HTERT RPE-1 (cell line): ENCODE results near the gene KCNJ2.

ENCODE experiments used
- in situ Hi-C: fragments of 300-500 bp; cut with MboI; formaldehyde crosslinking; loops from 4 replicates; pipeline ENCODE4 v1.14.3; 2020; ENCODE audit warnings: low sequenced_read_pairs

KCNJ2 gene

GRCh38 chr17:70158591-70158990 lies 10.7 kb upstream of the KCNJ2 start:
- in situ Hi-C loops = no loop called here

- in situ Hi-C loops = no loop called here
Measured at GRCh38 chr17:70159980-70160379, 9.4 kb upstream of the KCNJ2 start.

- in situ Hi-C loops = no loop called here
Measured at GRCh38 chr17:70161519-70161918, 7.8 kb upstream of the KCNJ2 start.

- in situ Hi-C loops = no loop called here
Measured at GRCh38 chr17:70165383-70165782, 3.9 kb upstream of the KCNJ2 start.

GRCh38 chr17:70166615-70167014 lies 2.7 kb upstream of the KCNJ2 start:
- in situ Hi-C loops = no loop called here

- in situ Hi-C loops = no loop called here
Measured at GRCh38 chr17:70168044-70168976, 1.0 kb upstream of the KCNJ2 start.

GRCh38 chr17:70169709-70170597 lies 621 bp downstream of the KCNJ2 start:
- in situ Hi-C loops = no loop called here

- in situ Hi-C loops = no loop called here
Measured at GRCh38 chr17:70171159-70171558, 1.8 kb downstream of the KCNJ2 start.

GRCh38 chr17:70172449-70172848 lies 3.1 kb downstream of the KCNJ2 start:
- in situ Hi-C loops = no loop called here

GRCh38 chr17:70172923-70173322 lies 3.6 kb downstream of the KCNJ2 start:
- in situ Hi-C loops = no loop called here

- in situ Hi-C loops = no loop called here
Measured at GRCh38 chr17:70173681-70174080, 4.3 kb downstream of the KCNJ2 start.

GRCh38 chr17:70181376-70181775 lies 12.0 kb downstream of the KCNJ2 start:
- in situ Hi-C loops = no loop called here

GRCh38 chr17:70181866-70182265 lies 12.5 kb downstream of the KCNJ2 start:
- in situ Hi-C loops = no loop called here

GRCh38 chr17:70183508-70183907 lies 14.2 kb downstream of the KCNJ2 start:
- in situ Hi-C loops = no loop called here

GRCh38 chr17:70184207-70184606 lies 14.9 kb downstream of the KCNJ2 start:
- in situ Hi-C loops = no loop called here

GRCh38 chr17:70184770-70185169 lies 15.4 kb downstream of the KCNJ2 start:
- in situ Hi-C loops = no loop called here

GRCh38 chr17:70185285-70185684 lies 16.0 kb downstream of the KCNJ2 start:
- in situ Hi-C loops = no loop called here

GRCh38 chr17:70187383-70187782 lies 18.1 kb downstream of the KCNJ2 start:
- in situ Hi-C loops = no loop called here

GRCh38 chr17:70190959-70191805 lies 21.9 kb downstream of the KCNJ2 start:
- in situ Hi-C loops = no loop called here

GRCh38 chr17:70195091-70195490 lies 25.8 kb downstream of the KCNJ2 start:
- in situ Hi-C loops = no loop called here
